NCI-H1694 treated with DMSO at 0.1 percent for 48 hours (cell line): ENCODE measurements around the gene CELSR1.

Source experiments
- DNase-seq: peaks from one replicate; lab custom pipeline; 2025; lab: John Stamatoyannopoulos, UW

CELSR1 gene

GRCh38 chr22:46374663-46375474 is 162.6 kb downstream of the CELSR1 start:
- DNase-seq = no peak

GRCh38 chr22:46373921-46374662 is 163.3 kb downstream of the CELSR1 start:
- DNase-seq = no peak

- no peak for DNase-seq
Measured at GRCh38 chr22:46373159-46373558, 164.3 kb downstream of the CELSR1 start.

GRCh38 chr22:46372686-46373085 is 164.7 kb downstream of the CELSR1 start:
- DNase-seq = no peak

GRCh38 chr22:46371623-46372226 is 165.7 kb downstream of the CELSR1 start:
- DNase-seq = no peak

- DNase-seq = no peak
Measured at GRCh38 chr22:46370584-46371291, 166.7 kb downstream of the CELSR1 start.

GRCh38 chr22:46369716-46370583 is 167.5 kb downstream of the CELSR1 start:
- no peak for DNase-seq

GRCh38 chr22:46368871-46369715 is 168.3 kb downstream of the CELSR1 start:
- DNase-seq = no peak

- DNase-seq = no peak
Measured at GRCh38 chr22:46368422-46368821, 169.0 kb downstream of the CELSR1 start.

GRCh38 chr22:46367707-46368191 is 169.7 kb downstream of the CELSR1 start:
- DNase-seq = peak; percentile 44

GRCh38 chr22:46366801-46367706 is 170.4 kb downstream of the CELSR1 start:
- DNase-seq = no peak

GRCh38 chr22:46366327-46366731 is 171.1 kb downstream of the CELSR1 start:
- no peak for DNase-seq

GRCh38 chr22:46365166-46365624 is 172.2 kb downstream of the CELSR1 start:
- no peak for DNase-seq

- no peak for DNase-seq
Measured at GRCh38 chr22:46364341-46365165, 172.9 kb downstream of the CELSR1 start.

GRCh38 chr22:46363611-46364321 is 173.7 kb downstream of the CELSR1 start:
- no peak for DNase-seq

- no peak for DNase-seq
Measured at GRCh38 chr22:46362934-46363515, 174.4 kb downstream of the CELSR1 start.
